GM12872 (cell line): ENCODE results near the gene RPS27L.

Experiments
- CTCF ChIP-seq: IDR thresholded peaks from 3 replicates; pipeline ENCODE4 v1.5.1; 2011; ENCODE audit warnings: low read depth, mild to moderate bottlenecking, low read length, moderate library complexity; ENCODE audit not compliant: insufficient read depth

The RPS27L gene

GRCh38 chr15:63197626-63198025 is 40.3 kb upstream of the RPS27L start:
- TF ChIP-seq CTCF, result no peak

- no peak for TF ChIP-seq CTCF
These were observed 39.6 kb upstream of the RPS27L start for GRCh38 chr15:63196842-63197241.

GRCh38 chr15:63195569-63196015 is 38.3 kb upstream of the RPS27L start:
- TF ChIP-seq CTCF, result no peak

GRCh38 chr15:63194880-63195568 is 37.7 kb upstream of the RPS27L start:
- TF ChIP-seq CTCF, result no peak

GRCh38 chr15:63194302-63194701 is 37.0 kb upstream of the RPS27L start:
- no peak for TF ChIP-seq CTCF

GRCh38 chr15:63192619-63193206 is 35.4 kb upstream of the RPS27L start:
- no peak for TF ChIP-seq CTCF

GRCh38 chr15:63191895-63192618 is 34.8 kb upstream of the RPS27L start:
- no peak for TF ChIP-seq CTCF
